ENCODE data around the gene AIP. TPM values are rescaled to one million over a fixed set of nuclear protein-coding genes. Genes with fewer than 3 reads are reported as not detected.
A peak's percentile ranks its signal among the peaks of the same experiment; 100 is the strongest.

AIP gene
- total and polyA plus RNA-seq, 10 donors, result 72.2 to 146 (median 92.6) TPM

DNA sequence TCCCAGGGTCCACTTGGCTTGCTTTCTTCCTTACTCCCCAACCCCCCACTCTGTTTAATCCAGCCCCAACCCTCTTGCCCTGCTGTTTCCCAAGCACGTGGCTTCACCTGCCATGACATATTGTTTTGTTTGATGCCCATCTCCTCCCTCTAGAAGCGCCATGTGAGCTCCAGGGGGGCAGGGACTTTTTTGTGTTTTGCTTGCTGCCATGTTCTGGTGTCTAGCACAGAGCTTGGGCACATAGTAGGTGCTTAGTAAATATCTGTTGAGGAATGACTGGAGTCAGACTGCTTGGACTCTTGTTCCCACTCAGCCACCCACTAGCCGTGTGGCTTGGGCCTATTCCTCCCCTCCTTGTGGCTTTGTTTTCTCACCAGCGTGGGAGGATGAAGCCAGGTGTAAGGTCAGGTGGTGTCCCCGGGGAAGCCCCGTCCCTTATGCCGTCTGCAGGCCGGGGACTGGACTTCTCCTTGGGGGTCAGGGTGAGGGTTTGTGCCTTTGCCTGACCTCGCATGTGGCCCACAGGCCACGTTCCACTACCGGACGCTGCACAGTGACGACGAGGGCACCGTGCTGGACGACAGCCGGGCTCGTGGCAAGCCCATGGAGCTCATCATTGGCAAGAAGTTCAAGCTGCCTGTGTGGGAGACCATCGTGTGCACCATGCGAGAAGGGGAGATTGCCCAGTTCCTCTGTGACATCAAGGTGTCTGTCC is 3.8 kb downstream of the AIP start:
- H3K9me3 ChIP-seq, result no peaks in the 10 kb centered on the region
- peak overlapping the region; percentile 12 to 97 (median 92) for H3K27ac ChIP-seq
- no peak for DNase-seq
- intact Hi-C loops (cut with DNase I; ENCODE audit: low total_unique reads), result no loop called here
- H3K4me1 ChIP-seq, result peaks cover 31 to 64% (median 52%) of the 10 kb centered on the region in 6 donors
- peak; percentile 26 to 48 (median 44) for TF ChIP-seq POLR2AphosphoS5 (IDR thresholded peaks at IDR 0.05)
- TF ChIP-seq POLR2A (IDR thresholded peaks at IDR 0.05), result no peak
- TF ChIP-seq, protein P1, sequence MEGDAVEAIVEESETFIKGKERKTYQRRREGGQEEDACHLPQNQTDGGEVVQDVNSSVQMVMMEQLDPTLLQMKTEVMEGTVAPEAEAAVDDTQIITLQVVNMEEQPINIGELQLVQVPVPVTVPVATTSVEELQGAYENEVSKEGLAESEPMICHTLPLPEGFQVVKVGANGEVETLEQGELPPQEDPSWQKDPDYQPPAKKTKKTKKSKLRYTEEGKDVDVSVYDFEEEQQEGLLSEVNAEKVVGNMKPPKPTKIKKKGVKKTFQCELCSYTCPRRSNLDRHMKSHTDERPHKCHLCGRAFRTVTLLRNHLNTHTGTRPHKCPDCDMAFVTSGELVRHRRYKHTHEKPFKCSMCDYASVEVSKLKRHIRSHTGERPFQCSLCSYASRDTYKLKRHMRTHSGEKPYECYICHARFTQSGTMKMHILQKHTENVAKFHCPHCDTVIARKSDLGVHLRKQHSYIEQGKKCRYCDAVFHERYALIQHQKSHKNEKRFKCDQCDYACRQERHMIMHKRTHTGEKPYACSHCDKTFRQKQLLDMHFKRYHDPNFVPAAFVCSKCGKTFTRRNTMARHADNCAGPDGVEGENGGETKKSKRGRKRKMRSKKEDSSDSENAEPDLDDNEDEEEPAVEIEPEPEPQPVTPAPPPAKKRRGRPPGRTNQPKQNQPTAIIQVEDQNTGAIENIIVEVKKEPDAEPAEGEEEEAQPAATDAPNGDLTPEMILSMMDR (IDR thresholded peaks at IDR 0.05 in 8 of 11, conservative IDR thresholded peaks at IDR 0.05 in 3 of 11), result no peak
- peaks cover 0 to 52% (median 44%) of the 10 kb centered on the region in 6 donors for H3K36me3 ChIP-seq
- H3K27me3 ChIP-seq (replicated peaks in 1 of 7), result no peaks in the 10 kb centered on the region
- peak overlapping the region in 1 of 8 donors; percentile 81 for H3K4me3 ChIP-seq
- WGBS, 5 donors, result 60 to 84% (median 72%) methylated on average over 16 to 20 of the region's 20 CpGs

GRCh38 chr11:67489203-67489884 is 6.5 kb downstream of the AIP start:
- Histone ChIP-seq H3K27ac (no peak overlapping the region), H3K4me3 (no peak overlapping the region), H3K36me3 (peaks cover 0 to 79% (median 71%) of the 10 kb centered on the region in 6 donors), H3K4me1 (peaks cover 20 to 43% (median 32%) of the 10 kb centered on the region in 6 donors), H3K9me3 (no peaks in the 10 kb centered on the region), H3K27me3 (replicated peaks in 1 of 7) (no peaks in the 10 kb centered on the region)
- WGBS, 5 donors, result 79 to 93% (median 87%) methylated on average over 13 to 25 of the region's 25 CpGs
- intact Hi-C loops (cut with DNase I; ENCODE audit: low total_unique reads), result no loop called here
- TF ChIP-seq, protein P1 (IDR thresholded peaks at IDR 0.05 in 8 of 11, conservative IDR thresholded peaks at IDR 0.05 in 3 of 11), result no peak
- peak in 2 of 3 donors; percentile 33 to 61 for TF ChIP-seq POLR2AphosphoS5 (IDR thresholded peaks at IDR 0.05)
- DNase-seq, result no peak

- Histone ChIP-seq H3K4me1 (peaks cover 13 to 35% (median 24%) of the 10 kb centered on the region in 6 donors), H3K27me3 (replicated peaks in 1 of 7) (no peaks in the 10 kb centered on the region), H3K9me3 (no peaks in the 10 kb centered on the region), H3K36me3 (peaks cover 0 to 87% (median 78%) of the 10 kb centered on the region in 6 donors), H3K27ac (no peak overlapping the region), H3K4me3 (no peak overlapping the region)
- WGBS, 5 donors, result 88 to 93% (median 89%) methylated on average over 13 to 23 of the region's 23 CpGs
- peak; percentile 74 for DNase-seq
- intact Hi-C loops (cut with DNase I; ENCODE audit: low total_unique reads), result no loop called here
- TF ChIP-seq, protein P1 (IDR thresholded peaks at IDR 0.05 in 8 of 11, conservative IDR thresholded peaks at IDR 0.05 in 3 of 11), result no peak
- peak; percentile 7 to 56 (median 8) for TF ChIP-seq POLR2AphosphoS5 (IDR thresholded peaks at IDR 0.05)
Measured at GRCh38 chr11:67489885-67490726, 7.3 kb downstream of the AIP start.

Measured in spleen (tissue), 11 donors.